GM19193 (cell line): ENCODE data around the gene CEP112.

ENCODE experiments used
- POLR2A ChIP-seq: IDR thresholded peaks from 4 replicates; pipeline ENCODE4 v1.6.1; 2011; ENCODE audit not compliant: insufficient read depth, insufficient read length; ENCODE audit errors: extremely low read depth

The CEP112 gene

DNA sequence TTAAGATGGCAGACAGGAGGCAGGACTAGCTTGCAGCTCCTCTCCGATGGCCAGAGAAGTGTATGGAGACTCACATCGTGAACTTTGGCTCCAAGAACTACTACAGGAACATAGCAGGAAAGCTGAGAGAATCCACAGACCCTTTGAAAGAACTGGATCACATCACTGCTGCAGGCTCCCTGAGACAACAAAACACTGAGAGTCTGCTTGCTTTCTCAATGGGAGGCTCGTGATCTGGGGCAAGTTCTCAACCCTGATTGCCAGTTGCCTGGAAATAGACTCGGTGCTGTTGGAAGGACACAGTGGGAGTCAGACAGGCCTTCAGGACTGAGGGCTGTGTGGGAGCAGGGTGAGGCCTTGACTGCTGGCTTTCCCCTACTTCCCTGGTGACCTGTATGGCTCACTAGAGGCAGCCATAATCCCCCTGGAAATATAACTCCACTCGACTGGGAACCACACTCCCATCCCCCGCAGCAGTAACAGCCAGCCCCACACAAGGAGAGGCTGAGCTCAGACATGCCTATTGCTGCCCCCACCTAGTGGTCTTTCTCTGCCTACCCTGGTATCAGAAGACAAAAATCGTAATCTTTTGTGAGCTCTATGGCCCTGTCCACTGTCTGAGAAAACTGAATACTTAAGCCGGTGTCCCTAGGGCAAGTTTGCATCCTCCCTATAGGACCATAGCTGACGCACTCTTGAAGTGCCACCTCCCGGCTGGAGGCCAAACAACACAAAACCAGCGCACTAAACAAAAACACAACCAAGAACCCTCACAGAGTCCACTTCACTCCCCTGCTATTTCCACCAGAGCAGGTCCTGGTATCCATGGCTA is 238.4 kb downstream of the CEP112 start:
- no peak for TF ChIP-seq POLR2A

GRCh38 chr17:65952586-65952985 is 239.3 kb downstream of the CEP112 start:
- TF ChIP-seq POLR2A, result no peak

GRCh38 chr17:65952015-65952414 is 239.9 kb downstream of the CEP112 start:
- TF ChIP-seq POLR2A, result no peak

DNA sequence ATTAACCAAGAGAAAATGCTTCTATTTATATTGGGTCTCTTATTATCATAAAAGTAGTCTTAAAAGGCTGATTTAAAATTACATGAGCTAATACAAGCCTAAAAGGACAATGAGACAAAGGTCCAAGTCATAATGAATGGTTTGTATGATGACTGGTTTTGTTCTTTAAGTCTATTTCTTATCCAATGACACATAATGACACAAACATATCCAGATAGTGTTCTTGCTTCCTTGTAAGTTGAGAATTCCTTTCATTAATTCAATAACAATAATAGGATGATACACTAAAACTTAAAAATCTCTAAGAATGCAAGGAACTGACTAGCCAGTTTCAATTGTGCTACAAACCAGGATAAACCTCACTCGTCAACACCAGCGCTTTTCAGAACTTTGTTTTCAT is 244.1 kb downstream of the CEP112 start:
- TF ChIP-seq POLR2A, result no peak

GRCh38 chr17:65942592-65942991 is 249.3 kb downstream of the CEP112 start:
- TF ChIP-seq POLR2A, result no peak

- TF ChIP-seq POLR2A, result no peak
Observed at GRCh38 chr17:65941356-65941899, 250.5 kb downstream of the CEP112 start.

- TF ChIP-seq POLR2A, result no peak
Observed at GRCh38 chr17:65936013-65936412, 255.9 kb downstream of the CEP112 start.

DNA sequence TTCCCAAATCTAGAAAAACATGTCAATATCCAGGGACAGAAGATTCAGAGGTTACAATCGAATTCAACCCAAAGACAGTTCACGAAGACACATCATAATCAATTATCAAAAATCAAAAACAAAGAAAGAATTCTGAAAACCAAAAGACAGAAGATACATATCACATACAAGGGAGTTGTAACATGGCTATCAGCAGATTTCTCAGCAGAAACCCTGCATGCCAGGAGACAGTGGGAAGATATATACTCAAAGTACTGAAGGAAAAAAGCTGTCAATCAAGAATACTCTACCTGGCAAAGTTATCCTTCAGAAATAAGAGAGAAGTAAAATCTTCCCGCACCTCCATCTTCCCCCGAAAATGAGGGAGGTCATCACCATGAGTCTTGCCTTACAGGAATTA is 258.6 kb downstream of the CEP112 start:
- no peak for TF ChIP-seq POLR2A

DNA sequence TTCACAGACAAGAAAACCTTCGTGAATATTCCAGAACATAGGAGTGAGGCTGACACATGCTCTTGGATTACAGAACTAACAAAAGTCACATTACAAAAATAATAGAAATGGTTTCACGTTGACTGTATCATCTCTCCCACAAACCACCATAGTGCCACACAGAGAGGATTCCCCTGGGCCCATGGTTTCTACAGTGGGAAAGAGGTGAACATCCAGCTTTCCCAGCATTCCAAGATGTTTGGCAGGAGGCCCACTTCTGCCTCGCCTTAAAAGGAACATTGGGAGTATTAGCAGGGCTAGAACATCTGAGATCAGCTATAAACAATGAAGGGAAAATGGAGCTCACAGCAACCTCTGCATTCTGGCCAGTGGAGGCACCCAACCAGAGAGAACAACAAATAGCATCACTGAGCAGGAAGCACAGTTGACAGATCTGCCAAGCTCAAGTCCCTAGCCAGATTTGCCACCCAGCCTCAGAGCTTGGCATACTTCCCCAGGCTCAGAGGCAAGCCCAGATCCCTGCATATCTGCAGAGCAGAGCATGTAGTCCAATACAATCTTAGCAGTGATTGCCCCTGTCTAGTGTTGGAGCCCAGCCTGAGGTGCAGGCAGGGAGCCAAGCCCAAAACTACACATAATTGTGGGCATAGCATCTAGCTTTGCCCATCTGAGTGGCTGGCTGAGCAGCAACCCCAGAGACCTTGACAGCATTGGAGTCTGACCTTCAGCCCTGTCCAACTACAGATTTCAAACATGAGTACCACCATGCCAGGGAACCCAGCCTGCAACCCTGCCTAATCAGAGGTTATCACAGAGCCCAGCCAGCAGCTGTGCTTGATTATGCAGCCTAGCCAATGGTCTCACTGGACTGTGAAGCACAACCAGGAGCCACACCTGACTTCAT is 260.4 kb downstream of the CEP112 start:
- TF ChIP-seq POLR2A, result no peak

- TF ChIP-seq POLR2A, result no peak
Observed at GRCh38 chr17:65930140-65930730, 261.7 kb downstream of the CEP112 start.

- no peak for TF ChIP-seq POLR2A
Observed at GRCh38 chr17:65926599-65926998, 265.3 kb downstream of the CEP112 start.

DNA sequence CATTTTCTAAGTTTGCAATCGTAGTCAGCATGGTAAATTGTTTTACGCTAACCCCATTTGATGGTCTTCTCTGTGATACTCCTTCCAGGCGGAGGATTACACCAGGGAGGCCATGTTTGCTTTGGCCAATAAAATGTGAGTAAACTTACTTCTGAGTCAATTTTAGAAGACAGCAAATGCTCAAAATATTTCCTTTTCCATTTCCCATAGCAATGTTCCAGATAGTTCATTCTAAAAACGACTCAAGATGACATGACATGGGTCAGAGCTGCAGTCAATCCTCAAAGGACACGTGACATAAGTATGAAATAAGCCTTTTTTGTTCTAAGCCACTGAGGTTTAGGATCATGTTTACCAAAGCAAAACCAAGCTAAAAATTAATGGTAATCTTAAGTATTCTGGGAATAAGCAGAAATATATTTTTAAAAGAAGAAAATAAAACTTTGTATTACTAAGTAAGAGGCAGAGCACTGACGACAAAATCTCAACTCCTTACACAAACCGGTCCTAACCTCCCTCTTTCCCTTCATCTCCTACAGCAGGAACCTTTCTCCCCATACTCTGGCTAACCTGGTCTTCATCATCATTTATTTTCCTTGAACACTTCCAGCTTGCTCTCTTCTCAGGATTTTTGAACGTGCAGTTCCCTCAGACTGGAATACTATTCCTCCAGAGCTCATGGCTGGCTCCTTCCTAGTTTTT is 266.2 kb downstream of the CEP112 start:
- TF ChIP-seq POLR2A, result no peak

- no peak for TF ChIP-seq POLR2A
Observed at GRCh38 chr17:65920996-65921395, 270.9 kb downstream of the CEP112 start.

GRCh38 chr17:65918916-65919315 is 273.0 kb downstream of the CEP112 start:
- TF ChIP-seq POLR2A, result no peak
